Occipital lobe (tissue), 2 donors: Measurements from ENCODE around the gene ZDHHC20. TPM values are rescaled to one million over a fixed set of nuclear protein-coding genes. Genes with fewer than 3 reads are reported as not detected.

Experiments used
- DNase-seq: peaks from one replicate; lab custom pipeline; 2025; lab: John Stamatoyannopoulos, UW
- total RNA-seq: library from RNA; depleted of rRNA; stranded (reverse); fragments of >200 nt; gene quantifications from one replicate; pipeline ENCODE4 v1.2.3, GENCODE V29; 2014

The ZDHHC20 gene
- total RNA-seq, 1 donor from 2014 or later, result 159 TPM

DNA sequence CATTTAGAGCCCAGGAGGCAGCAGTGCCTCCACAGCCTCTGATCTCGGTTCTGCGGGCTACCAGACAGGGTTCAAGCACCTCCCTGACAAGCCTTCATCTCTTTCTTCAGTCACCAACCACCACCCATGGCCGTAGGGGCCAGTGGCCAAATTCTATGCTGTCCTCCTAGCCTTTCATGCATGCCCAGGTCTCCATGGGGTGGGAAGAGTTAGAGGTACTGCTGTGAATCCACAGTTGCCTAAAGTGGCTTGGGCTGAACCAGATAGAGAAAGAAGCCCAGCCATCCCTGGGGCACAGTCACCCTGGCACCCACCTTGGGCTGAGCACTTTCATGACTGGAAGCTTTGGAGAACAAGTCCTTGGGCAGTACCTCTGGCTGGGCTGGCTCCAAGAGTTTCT lies 97.4 kb downstream of the ZDHHC20 start:
- DNase-seq, result no peak

DNA sequence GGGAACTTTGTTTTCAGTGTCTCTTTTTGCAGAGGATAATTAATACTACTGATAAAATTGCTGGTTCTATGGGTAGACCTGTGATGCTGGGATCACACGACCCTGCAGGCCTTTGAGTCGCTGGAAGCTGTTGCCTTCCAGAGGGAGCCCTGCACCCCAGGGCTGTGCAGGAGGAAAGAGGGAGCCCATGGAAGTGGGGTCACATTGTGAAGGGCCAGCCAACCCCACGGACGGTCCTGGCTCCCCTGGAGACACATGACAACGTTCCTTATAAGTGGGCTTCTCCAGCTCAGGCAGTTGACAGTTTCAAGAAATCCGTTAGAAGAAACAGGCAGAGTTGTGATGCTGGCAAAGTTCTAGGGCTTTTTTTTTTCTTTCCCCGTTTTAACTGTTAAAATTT lies 98.0 kb downstream of the ZDHHC20 start:
- DNase-seq, result no peak

- DNase-seq, result no peak
Measured at GRCh38 chr13:21360463-21360862, 98.6 kb downstream of the ZDHHC20 start.

DNA sequence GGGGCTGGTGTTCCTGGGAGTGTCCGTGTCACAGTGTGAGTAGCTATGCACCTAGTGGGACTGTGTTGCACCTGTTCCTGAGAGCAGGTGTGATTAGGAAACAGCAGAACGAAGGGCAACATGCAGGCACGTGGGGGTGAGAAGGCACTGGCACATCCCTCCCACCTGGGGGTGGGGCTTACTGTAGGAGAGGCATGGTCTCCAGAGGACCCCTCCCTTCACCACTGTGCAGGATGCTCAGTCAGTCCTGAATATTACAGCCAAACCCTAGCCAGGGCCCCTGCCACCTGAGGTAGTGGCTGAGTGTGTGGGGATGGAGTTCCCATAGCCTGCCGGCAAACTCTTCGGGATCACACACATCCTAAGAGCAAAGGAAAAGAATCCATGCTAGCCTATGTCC lies 99.2 kb downstream of the ZDHHC20 start:
- DNase-seq, result no peak

DNA sequence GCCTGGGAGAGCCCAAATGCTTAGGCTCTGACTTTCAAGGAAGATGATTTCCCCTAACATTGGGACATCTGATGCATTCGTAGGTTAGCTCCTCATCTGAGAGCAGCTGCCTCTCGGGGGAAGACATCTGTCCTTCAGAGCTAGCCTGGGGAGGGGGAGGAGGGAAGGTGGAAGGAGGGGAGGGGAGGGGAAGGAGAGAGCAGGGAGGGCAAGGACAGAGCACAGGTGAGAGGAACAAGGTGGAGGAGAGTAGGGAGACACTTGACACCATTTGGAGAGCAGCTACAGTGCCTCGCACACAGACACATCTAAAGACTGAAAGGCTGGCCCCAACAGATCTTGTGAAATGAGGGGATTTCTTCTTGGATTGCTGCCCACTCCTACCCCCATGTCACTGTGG lies 103.8 kb downstream of the ZDHHC20 start:
- DNase-seq, result no peak

DNA sequence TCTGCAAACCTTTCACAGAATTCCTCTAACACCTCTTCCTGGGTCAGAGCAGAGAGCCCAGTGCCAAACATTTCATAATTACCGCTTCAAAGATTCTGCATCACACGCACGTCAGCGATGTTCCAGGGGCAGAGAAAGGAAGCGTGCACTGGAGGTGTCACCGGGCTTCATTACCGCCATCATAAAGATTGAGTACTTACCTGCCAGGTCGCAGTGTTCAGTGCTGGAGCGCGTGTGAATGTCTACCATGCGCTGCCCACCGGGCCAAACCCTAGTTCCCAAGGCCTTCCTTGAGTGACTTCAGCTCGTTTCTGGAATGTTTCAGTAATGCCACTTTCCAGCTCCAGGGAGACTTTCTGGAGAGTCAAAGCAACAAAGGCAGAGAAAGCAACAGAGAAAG lies 104.4 kb downstream of the ZDHHC20 start:
- no peak for DNase-seq

DNA sequence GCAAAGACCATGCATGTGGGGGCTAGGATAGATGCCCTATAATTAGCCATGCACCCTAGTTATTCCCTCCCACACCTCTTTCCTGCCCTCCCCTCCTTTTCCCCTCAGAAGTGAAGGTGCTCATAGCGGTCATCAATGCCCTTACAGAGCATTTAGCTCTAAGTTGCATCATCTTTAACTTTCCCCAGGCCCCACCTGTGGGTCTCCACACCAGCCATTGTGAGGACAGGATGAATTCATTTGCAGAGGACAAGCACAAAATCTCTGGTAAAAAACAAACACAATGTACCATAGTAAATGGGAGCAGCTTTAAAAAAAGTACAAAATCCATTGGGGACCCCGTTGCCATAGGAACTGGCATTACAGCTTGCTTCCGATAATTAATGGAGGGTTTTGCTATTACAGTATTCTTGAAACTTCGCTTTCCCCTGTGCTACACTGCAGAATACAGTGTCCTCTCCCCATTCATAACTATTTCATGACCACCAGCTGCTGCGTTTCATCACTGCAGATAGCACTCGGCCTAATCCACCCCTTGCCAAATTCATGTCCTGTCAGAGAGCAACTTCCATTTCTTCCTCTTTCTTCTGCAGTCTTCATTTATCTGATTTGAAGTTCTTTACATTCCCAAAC lies 110.5 kb downstream of the ZDHHC20 start:
- DNase-seq, result no peak

GRCh38 chr13:21347753-21348318 lies 111.3 kb downstream of the ZDHHC20 start:
- no peak for DNase-seq

DNA sequence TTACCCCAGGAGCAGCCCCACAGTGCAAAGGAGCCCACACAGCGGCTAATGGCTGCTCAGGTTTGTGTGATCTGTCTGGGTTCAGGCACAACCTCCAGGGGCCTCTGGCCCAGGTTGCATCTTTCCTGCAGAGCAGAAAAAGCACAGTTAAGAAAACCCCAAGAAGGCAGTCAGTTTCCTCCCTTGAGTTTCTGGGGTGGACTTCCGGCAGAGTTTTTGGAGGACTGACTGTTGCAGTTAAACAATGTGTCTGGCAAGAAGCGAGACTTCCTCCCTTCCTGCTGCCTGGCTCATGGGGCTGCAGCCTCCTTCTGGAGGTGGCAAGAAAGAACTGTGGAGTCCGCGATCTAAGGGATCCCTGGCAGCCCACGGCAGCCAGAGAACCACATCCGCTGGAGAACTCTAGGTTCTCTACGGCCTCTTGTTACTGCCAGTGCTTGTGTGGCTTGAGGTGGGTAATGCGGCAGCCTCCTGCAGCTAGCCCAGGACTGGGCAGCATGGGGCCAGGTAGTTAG lies 114.4 kb downstream of the ZDHHC20 start:
- DNase-seq, result no peak

DNA sequence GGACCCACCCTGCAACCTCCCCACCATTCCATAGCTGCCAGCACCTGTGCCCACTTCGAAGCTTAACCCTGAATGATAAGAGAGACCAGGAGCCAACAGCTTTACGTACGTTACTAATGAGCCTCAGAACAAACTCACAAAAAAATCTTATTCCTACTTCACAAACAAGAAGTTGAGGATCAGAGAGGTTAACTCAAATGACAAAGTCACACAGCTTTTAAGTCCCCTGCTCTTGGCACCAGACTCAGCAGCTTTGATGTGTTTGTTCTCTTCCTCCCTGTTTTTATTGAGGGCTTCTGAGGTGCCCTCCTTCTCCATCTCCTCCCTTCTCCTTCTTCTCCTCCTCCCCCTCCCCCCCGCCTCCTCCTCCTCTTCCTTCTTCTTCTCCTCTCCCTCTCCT lies 115.4 kb downstream of the ZDHHC20 start:
- no peak for DNase-seq

- DNase-seq, result no peak
Measured at GRCh38 chr13:21342699-21343442, 116.2 kb downstream of the ZDHHC20 start.

- DNase-seq, result no peak
Measured at GRCh38 chr13:21341637-21342422, 117.3 kb downstream of the ZDHHC20 start.

DNA sequence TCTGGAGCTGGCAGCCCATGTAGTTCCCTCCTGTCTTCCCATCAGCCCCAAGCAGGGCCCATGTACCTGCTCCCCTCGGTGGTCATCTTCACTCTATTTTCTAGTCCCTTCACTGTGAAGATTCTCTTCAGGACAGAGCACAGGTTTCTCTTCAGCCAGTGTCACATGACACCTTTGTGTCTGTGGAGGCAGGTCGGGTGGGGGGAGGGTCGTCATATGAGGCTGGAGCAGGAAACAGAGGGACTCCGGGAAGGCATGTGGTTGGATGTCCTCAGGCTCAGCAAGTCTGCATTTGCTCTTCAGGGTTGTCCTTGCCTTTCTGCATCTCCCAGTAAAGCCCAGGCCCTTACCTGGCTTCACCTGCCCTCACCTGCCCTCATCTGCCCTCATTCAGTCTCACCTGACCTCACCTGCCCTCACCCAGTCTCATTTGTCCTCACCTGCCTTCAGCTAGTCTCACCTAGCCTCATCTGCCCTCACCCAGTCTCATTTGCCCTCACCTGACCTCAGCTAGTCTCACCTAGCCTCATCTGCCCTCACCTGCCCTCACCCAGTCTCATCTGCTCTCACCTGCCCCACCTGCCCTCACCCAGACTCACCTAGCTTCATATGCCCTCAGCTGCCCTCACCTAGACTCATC lies 120.3 kb downstream of the ZDHHC20 start:
- no peak for DNase-seq

DNA sequence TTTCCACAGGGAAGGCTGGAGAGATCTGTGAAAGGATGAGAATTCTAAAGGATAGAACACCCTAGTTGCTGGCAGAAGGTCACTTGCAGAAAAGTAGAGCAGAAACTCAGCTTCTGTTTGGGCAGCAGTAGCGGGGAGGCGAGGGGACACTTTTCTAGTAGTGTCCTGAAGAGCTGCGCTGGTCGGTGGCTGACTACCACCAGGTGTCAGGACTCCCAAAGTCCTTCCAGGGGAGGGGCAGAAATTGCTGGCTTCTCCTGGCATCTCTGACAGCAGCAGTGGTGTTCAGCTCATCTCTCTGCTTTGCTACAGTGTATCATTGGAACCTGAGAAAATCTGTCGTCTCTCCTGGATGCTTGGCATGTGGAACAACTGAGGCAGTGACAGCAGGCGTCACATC lies 120.9 kb downstream of the ZDHHC20 start:
- no peak for DNase-seq

DNA sequence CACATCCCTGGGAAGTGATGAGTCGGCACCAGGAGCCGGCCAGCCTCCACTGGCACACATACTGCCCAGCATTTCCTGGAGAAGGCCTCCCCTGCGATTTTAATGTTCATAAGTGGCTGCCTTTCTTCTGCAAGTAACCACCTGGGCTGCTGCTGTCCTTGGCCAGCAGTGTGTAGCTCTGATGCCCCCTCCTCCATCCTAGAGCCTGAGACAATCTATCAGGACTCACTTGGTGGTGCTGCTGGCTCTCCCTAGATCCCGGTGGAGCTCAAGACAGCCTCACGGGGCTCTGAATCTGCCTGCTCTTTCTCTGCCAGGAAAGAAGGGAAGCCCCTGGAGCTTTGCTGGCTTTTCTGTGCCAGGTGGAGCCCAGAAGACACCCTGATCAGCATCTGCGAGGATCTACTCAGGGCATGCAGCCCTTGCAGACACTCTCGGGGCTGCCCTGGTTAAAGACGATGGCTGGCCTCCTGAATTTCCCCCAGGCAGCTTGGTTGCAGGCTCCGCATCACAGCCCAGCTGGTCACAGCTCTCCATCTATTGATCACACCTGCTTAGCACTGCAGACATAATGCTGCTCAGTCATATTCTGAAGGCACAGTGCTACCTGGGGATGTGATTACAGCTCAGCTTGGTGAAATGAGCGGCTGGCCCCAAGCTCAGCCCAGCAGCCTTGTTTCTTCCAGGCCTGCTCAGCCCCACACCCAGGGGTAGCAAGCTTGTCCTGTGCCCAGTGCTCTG lies 122.3 kb downstream of the ZDHHC20 start:
- DNase-seq, result no peak

- no peak for DNase-seq
Measured at GRCh38 chr13:21333186-21333585, 125.9 kb downstream of the ZDHHC20 start.

DNA sequence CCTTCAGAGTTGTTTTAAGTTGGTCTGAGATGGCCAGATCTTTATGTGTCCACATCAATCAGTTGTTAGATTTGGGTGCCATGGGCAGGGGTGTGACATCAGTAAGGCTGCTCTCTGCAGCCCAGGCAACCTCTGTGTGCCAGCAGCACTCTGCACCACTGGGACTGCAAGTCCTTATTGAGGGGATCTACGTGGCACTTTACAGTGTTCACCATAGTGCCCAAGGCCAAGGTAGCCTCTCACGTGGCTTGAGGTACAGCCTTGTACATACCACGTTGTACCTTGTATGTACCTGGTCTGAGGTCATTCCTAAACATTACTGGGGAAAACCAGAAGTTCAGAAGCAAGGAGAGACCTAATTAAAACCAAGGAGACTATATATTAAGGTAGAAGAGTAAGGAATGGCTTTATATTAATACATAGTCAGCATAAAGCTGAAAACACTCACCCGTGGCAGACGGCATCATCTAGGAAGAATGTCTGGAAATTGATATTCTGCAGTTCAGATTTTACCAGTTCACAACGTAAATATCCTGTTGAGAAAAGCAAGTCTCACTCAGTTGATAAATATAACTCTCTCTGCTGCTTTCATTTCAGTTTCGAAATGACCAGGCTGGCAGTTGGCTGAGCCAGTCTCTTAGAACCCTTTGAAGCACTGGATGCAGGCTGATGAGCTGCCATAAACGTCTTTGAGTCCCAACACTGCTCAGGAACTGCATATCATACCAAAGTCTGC lies 128.8 kb downstream of the ZDHHC20 start:
- no peak for DNase-seq

- no peak for DNase-seq
Measured at GRCh38 chr13:21328836-21329477, 130.1 kb downstream of the ZDHHC20 start.

- DNase-seq, result no peak
Measured at GRCh38 chr13:21328201-21328600, 130.9 kb downstream of the ZDHHC20 start.
